Dendritic cell treated with granulocyte-macrophage colony-stimulating factor and Interleukin-4, amounts not matched to agents 40 ng/mL and 50 ng/mL, for 4 days (primary cell): ENCODE results near the gene CCRL2.

Experiments used
- H3K27ac Mint-ChIP-seq: one replicate; pipeline ENCODE4 v1.8.0; 2022; ENCODE audit warnings: mild to moderate bottlenecking, mixed read lengths
- H3K27me3 Mint-ChIP-seq: one replicate; pipeline ENCODE4 v1.8.0; 2022; ENCODE audit warnings: mild to moderate bottlenecking, mixed read lengths
- H3K36me3 Mint-ChIP-seq: one replicate; pipeline ENCODE4 v1.8.0; 2022; ENCODE audit warnings: low read depth, mixed read lengths
- H3K4me1 Mint-ChIP-seq: one replicate; pipeline ENCODE4 v1.8.0; 2022; ENCODE audit warnings: low read depth, mixed read lengths
- H3K4me3 Mint-ChIP-seq: one replicate; pipeline ENCODE4 v1.8.0; 2022; ENCODE audit warnings: mild to moderate bottlenecking, moderate library complexity, mixed read lengths
- H3K9me3 Mint-ChIP-seq: one replicate; pipeline ENCODE4 v1.8.0; 2022; ENCODE audit warnings: mixed read lengths
- intact Hi-C: fragments of 100-400 bp; cut with micrococcal nuclease; formaldehyde crosslinking; loops from one replicate; pipeline ENCODE4 v1.15.0; 2022

The CCRL2 gene

GRCh38 chr3:46456118-46456517, 49.1 kb downstream of the CCRL2 start:
- Mint-ChIP-seq H3K36me3 (no peaks in the 10 kb centered on the region), H3K27me3 (peaks cover 29% of the 10 kb centered on the region), H3K27ac (no peak overlapping the region), H3K4me1 (no peaks in the 10 kb centered on the region), H3K4me3 (no peak overlapping the region), H3K9me3 (peaks cover 7% of the 10 kb centered on the region)
- intact Hi-C loops: no loop called here
